ENCODE data around the gene SHB. TPM values are rescaled to one million over a fixed set of nuclear protein-coding genes. Genes with fewer than 3 reads are reported as not detected.
A peak's percentile ranks its signal among the peaks of the same experiment; 100 is the strongest.

The SHB gene
- total RNA-seq, 1 donor from 2014 or later: 54.5 TPM

GRCh38 chr9:38024036-38024681, 44.9 kb downstream of the SHB start:
- DNase-seq (ENCODE audit: low spot score): no peak

GRCh38 chr9:38023661-38024035, 45.4 kb downstream of the SHB start:
- no peak for DNase-seq (ENCODE audit: low spot score)

- DNase-seq (ENCODE audit: low spot score): peak; percentile 48
These were observed 46.0 kb downstream of the SHB start for GRCh38 chr9:38022995-38023394.

GRCh38 chr9:38022203-38022895, 46.7 kb downstream of the SHB start:
- no peak for DNase-seq (ENCODE audit: low spot score)

- no peak for DNase-seq (ENCODE audit: low spot score)
These were observed 48.6 kb downstream of the SHB start for GRCh38 chr9:38020151-38021076.

- no peak for DNase-seq (ENCODE audit: low spot score)
These were observed 49.3 kb downstream of the SHB start for GRCh38 chr9:38019731-38020130.

GRCh38 chr9:38018958-38019602, 49.9 kb downstream of the SHB start:
- peak; percentile 57 for DNase-seq (ENCODE audit: low spot score)

GRCh38 chr9:38018241-38018957, 50.6 kb downstream of the SHB start:
- DNase-seq (ENCODE audit: low spot score): no peak

- no peak for DNase-seq (ENCODE audit: low spot score)
These were observed 51.2 kb downstream of the SHB start for GRCh38 chr9:38017885-38018186.

- DNase-seq (ENCODE audit: low spot score): peak; percentile 64
These were observed 51.7 kb downstream of the SHB start for GRCh38 chr9:38017149-38017884.

GRCh38 chr9:38016375-38017135, 52.5 kb downstream of the SHB start:
- DNase-seq (ENCODE audit: low spot score): no peak

- no peak for DNase-seq (ENCODE audit: low spot score)
These were observed 53.1 kb downstream of the SHB start for GRCh38 chr9:38015906-38016305.

- no peak for DNase-seq (ENCODE audit: low spot score)
These were observed 53.8 kb downstream of the SHB start for GRCh38 chr9:38015266-38015665.

- DNase-seq (ENCODE audit: low spot score): no peak
These were observed 56.1 kb downstream of the SHB start for GRCh38 chr9:38012767-38013450.

GRCh38 chr9:38011991-38012390, 57.0 kb downstream of the SHB start:
- DNase-seq (ENCODE audit: low spot score): no peak

- DNase-seq (ENCODE audit: low spot score): no peak
These were observed 57.9 kb downstream of the SHB start for GRCh38 chr9:38010918-38011704.

GRCh38 chr9:38009990-38010389, 59.0 kb downstream of the SHB start:
- DNase-seq (ENCODE audit: low spot score): no peak

- no peak for DNase-seq (ENCODE audit: low spot score)
These were observed 60.0 kb downstream of the SHB start for GRCh38 chr9:38009035-38009501.
